IPS DF 19.7 (cell line): Measurements from ENCODE around the gene PCGF2.

ENCODE experiments used
- DNase-seq: peaks from one replicate; pipeline ENCODE4 v3.0.0-alpha.2; 2013; ENCODE audit warnings: low read depth, low spot score

PCGF2 gene

GRCh38 chr17:38703742-38704605 lies 44.2 kb downstream of the PCGF2 start:
- DNase-seq: peak; percentile 92

- no peak for DNase-seq
Observed at GRCh38 chr17:38702916-38703741, 45.0 kb downstream of the PCGF2 start.

GRCh38 chr17:38702166-38702915 lies 45.8 kb downstream of the PCGF2 start:
- DNase-seq: no peak

- no peak for DNase-seq
Observed at GRCh38 chr17:38701504-38702165, 46.5 kb downstream of the PCGF2 start.

GRCh38 chr17:38698760-38699159 lies 49.4 kb downstream of the PCGF2 start:
- DNase-seq: no peak

- DNase-seq: no peak
Observed at GRCh38 chr17:38697061-38697820, 50.9 kb downstream of the PCGF2 start.

- no peak for DNase-seq
Observed at GRCh38 chr17:38693700-38694329, 54.3 kb downstream of the PCGF2 start.

GRCh38 chr17:38691154-38691553 lies 57.0 kb downstream of the PCGF2 start:
- no peak for DNase-seq

- DNase-seq: no peak
Observed at GRCh38 chr17:38690386-38690785, 57.8 kb downstream of the PCGF2 start.

GRCh38 chr17:38687286-38687685 lies 60.9 kb downstream of the PCGF2 start:
- DNase-seq: no peak

- no peak for DNase-seq
Observed at GRCh38 chr17:38685491-38685890, 62.6 kb downstream of the PCGF2 start.
